NCI-H69 (cell line): ENCODE measurements around the gene MT2A.
A peak's percentile ranks its signal among the peaks of the same experiment; 100 is the strongest.
"Not testable (repeated sequence)": the region's sequence is repeated elsewhere in the genome, so short reads cannot be mapped to it uniquely, and the experiment has no call there.

ENCODE experiments used
- DNase-seq: peaks from one replicate; lab custom pipeline; 2025; lab: John Stamatoyannopoulos, UW

Gene MT2A

DNA sequence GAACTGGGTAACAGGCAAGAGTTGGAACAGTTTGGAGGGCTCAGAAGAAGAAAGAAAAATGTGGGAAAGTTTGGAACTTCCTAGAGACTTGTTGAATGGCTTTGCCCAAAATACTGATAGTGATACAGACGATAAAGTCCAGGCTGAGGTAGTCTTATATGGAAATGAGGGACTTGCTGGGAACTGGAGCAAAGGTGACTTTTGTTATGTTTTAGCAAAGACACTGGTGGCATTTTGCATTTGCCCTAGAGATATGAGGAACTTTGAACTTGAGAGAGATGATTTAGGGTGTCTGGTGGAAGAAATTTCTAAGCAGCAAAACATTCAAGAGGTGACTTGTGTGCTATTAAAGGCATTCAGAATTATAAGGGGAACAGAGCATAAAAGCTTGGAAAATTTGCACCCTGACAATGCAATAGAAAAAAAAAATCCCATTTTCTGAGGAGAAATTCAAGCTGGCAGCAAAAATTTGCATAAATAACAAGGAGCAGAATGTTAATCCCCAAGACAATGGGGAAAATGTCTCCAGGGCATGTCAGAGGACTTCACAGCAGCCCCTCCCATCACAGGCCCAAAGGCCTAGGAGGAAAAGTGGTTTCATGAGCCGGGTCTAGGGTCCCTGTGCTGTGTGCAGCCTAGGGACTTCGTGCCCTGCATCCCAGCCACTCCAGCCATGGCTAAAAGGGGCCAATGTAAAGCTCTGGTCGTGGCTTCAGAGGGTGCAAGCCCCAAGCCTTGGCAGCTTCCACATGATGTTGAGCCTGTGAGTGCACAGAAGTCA lies 13.5 kb downstream of the MT2A start:
- not testable (repeated sequence) for DNase-seq

- not testable (repeated sequence) for DNase-seq
These were observed 14.8 kb downstream of the MT2A start for GRCh38 chr16:56623184-56623583.

- no peak for DNase-seq
These were observed 15.3 kb downstream of the MT2A start for GRCh38 chr16:56623637-56624036.

GRCh38 chr16:56625140-56625942 lies 17.0 kb downstream of the MT2A start, which contains the start of gene MT1E:
Gene MT1E (plus strand): TSS chr16:56625781. CDS start chr16:56625852, 71 bp downstream.
- DNase-seq: peak; percentile 17

- DNase-seq: no peak
These were observed 17.7 kb downstream of the MT2A start for GRCh38 chr16:56625943-56626654.

DNA sequence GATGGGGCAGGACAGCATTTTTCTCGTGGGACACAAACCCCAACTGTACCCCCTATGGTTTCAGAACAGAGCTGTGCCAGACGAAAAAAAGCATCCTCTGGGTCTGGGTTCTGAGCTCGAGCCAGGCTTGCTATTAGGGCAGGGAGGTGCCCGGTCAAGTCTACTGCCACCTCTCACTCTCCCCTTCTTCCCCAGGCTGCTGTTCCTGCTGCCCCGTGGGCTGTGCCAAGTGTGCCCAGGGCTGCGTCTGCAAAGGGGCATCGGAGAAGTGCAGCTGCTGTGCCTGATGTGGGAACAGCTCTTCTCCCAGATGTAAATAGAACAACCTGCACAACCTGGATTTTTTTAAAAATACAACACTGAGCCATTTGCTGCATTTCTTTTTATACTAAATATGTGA lies 18.3 kb downstream of the MT2A start:
- no peak for DNase-seq

- DNase-seq: peak; percentile 43
These were observed 20.3 kb downstream of the MT2A start for GRCh38 chr16:56628486-56629350.

GRCh38 chr16:56629531-56629930 lies 21.1 kb downstream of the MT2A start:
- DNase-seq: no peak

- DNase-seq: no peak
These were observed 21.8 kb downstream of the MT2A start for GRCh38 chr16:56630134-56630533.

- DNase-seq: no peak
These were observed 22.8 kb downstream of the MT2A start for GRCh38 chr16:56631197-56631596.

DNA sequence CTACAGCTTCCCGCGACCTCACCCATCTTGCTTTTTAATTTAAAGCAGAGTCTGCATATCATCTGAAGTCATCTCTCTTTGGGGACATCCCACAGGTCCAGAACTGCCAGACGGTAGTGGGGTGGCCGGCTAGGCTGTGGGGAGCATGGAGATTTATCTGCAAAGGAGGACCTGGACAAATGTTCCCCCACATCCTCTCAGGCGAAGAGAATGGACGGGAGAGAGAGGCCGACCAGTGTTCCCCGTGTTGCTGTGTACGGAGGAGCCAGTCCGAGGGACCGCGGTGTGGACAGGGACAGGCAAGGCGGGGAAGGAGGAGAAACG lies 23.4 kb downstream of the MT2A start:
- DNase-seq: no peak

GRCh38 chr16:56632156-56632847 lies 23.9 kb downstream of the MT2A start, which contains the start of gene MT1M:
Gene MT1M (plus strand): TSS chr16:56632659. CDS start chr16:56632732, 73 bp downstream.
- DNase-seq: peak; percentile 5

GRCh38 chr16:56632848-56633365 lies 24.5 kb downstream of the MT2A start:
- DNase-seq: no peak

DNA sequence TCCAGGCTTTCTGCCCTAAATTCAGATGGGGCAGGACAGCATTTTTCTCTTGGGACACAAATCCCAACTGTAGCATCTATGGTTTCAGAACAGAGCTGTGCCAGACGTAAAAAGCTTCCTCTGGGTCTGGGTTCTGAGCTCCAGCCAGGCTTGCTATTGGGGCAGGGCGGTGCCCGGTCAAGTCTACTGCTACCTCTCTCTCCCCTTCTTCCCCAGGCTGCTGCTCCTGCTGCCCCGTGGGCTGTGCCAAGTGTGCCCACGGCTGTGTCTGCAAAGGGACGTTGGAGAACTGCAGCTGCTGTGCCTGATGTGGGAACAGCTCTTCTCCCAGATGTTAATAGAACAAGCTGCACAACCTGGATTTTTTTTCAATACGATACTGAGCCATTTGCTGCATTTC lies 25.2 kb downstream of the MT2A start:
- DNase-seq: no peak

GRCh38 chr16:56634715-56635440 lies 26.5 kb downstream of the MT2A start:
- DNase-seq: no peak

GRCh38 chr16:56635441-56635967 lies 27.1 kb downstream of the MT2A start:
- no peak for DNase-seq

DNA sequence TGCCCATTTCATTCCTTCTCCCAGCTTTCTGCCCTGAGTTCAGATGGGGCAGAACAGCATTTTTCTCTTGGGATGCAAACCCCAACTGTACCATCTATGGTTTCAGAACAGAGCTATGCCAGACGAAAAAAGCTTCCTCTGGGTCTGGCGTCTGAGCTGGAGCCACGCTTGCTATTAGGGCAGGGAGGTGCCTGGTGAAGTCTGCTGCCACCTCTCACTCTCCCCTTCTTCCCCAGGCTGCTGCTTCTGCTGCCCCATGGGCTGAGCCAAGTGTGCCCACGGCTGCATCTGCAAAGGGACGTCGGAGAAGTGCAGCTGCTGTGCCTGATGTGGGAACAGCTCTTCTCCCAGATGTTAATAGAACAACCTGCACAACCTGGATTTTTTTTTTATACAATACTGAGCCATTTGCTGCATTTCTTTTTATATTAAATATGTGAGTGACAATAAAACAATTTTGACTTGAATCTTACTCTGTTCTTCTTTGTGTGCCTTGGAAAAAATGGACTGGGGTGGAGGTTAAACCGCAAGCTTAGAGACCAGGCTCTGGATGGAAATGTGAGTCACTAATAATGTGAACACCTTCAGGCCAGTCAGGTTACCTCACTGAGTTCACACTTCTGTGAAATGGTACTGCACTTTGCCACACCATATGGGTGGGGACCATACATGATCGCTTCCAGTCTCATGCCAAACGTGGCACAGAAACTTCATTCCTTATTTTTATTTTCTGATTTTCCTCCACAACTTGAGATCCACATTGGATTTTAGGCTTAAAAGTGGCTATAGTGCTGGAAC lies 28.4 kb downstream of the MT2A start:
- DNase-seq: no peak

DNA sequence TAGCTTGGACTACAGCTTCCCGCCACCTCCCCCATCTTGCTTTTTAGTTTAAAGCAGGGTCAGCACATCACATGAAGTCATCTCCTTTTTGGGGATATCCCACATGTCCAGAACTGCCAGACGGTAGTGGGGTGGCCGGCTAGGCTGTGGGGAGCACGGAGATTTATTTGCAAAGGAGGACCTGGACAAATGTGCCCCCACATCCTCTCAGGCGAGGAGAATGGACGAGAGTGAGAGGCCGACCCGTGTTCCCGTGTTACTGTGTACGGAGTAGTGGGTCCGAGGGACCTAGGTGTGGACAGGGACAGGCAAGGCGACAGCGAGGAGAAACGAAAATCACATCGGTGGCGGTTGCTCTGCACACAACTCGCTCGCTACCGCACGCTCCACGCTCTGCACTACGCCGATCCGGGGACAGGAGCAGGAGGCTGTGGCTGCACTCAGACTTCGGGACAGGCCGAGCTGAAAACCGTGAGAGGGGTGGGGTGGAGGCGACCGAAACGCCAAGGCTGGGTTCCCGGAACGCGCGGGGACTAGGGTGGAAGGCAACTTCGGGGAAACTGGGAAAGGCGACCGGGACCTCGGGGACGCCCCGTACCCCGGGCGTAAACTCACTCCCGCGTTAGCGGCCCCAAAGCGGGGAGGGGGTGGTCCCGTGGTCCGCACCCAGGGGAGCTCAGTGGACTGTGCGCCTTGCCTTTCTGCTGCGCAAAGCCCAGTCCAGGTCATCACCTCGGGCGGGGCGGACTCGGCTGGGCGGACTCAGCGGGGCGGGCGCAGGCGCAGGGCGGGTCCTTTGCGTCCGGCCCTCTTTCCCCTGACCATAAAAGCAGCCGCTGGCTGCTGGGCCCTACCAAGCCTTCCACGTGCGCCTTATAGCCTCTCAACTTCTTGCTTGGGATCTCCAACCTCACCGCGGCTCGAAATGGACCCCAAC lies 29.7 kb downstream of the MT2A start, which contains the start of gene MT1A:
TSS of gene MT1A (plus strand) at position 853 of the 937 bp plus-strand sequence. CDS start at position 926, 73 bp downstream.
- DNase-seq: no peak
